GM23338 (cell line): ENCODE measurements around the gene CST3.

Source experiments
- CTCF ChIP-seq, 2 experiments: fragments of 200-600 bp in 1 of 2; sonication (generic) in 1 of 2; conservative IDR thresholded peaks; 2 replicates each; pipeline versions ENCODE4 v1.5.1 to v1.6.1; 2016 to 2017; ENCODE audit warnings: antibody characterized with exemption in 2 of 2, low read depth in 2 of 2, mild to moderate bottlenecking in 2 of 2, moderate library complexity in 1 of 2
- EZH2 ChIP-seq: fragments of 200-600 bp; sonication (generic); IDR thresholded peaks from one replicate; pipeline ENCODE4 v1.8.0; 2017; ENCODE audit warnings: antibody characterized with exemption, mild to moderate bottlenecking, low read depth; ENCODE audit not compliant: unreplicated experiment
- EZH2phosphoT487 ChIP-seq: fragments of 200-600 bp; sonication (generic); IDR thresholded peaks from one replicate; pipeline ENCODE4 v1.8.1; 2018; ENCODE audit warnings: antibody characterized with exemption; ENCODE audit not compliant: unreplicated experiment
- NANOG ChIP-seq: IDR thresholded peaks from 2 replicates; pipeline ENCODE4 v1.6.1; 2016; ENCODE audit warnings: antibody characterized with exemption, borderline replicate concordance
- POLR2AphosphoS5 ChIP-seq: IDR thresholded peaks from 2 replicates; pipeline ENCODE4 v1.6.1; 2016; ENCODE audit warnings: antibody characterized with exemption, low read depth
- STAT1 ChIP-seq: IDR thresholded peaks from one replicate; pipeline ENCODE4 v1.6.1; 2016; ENCODE audit warnings: antibody characterized with exemption; ENCODE audit not compliant: unreplicated experiment
- TF ChIP-seq, protein P1 (sequence below): IDR thresholded peaks from one replicate; pipeline ENCODE4 v1.6.1; 2018; ENCODE audit warnings: antibody characterized with exemption; ENCODE audit not compliant: unreplicated experiment

- TF ChIP-seq CTCF (conservative IDR thresholded peaks at IDR 0.05; ENCODE audit: low read depth in 2 of 2) (no peak), STAT1 (no peak), EZH2 (no peak), POLR2AphosphoS5 (no peak), NANOG (no peak), EZH2phosphoT487 (no peak)
- TF ChIP-seq, protein P1, sequence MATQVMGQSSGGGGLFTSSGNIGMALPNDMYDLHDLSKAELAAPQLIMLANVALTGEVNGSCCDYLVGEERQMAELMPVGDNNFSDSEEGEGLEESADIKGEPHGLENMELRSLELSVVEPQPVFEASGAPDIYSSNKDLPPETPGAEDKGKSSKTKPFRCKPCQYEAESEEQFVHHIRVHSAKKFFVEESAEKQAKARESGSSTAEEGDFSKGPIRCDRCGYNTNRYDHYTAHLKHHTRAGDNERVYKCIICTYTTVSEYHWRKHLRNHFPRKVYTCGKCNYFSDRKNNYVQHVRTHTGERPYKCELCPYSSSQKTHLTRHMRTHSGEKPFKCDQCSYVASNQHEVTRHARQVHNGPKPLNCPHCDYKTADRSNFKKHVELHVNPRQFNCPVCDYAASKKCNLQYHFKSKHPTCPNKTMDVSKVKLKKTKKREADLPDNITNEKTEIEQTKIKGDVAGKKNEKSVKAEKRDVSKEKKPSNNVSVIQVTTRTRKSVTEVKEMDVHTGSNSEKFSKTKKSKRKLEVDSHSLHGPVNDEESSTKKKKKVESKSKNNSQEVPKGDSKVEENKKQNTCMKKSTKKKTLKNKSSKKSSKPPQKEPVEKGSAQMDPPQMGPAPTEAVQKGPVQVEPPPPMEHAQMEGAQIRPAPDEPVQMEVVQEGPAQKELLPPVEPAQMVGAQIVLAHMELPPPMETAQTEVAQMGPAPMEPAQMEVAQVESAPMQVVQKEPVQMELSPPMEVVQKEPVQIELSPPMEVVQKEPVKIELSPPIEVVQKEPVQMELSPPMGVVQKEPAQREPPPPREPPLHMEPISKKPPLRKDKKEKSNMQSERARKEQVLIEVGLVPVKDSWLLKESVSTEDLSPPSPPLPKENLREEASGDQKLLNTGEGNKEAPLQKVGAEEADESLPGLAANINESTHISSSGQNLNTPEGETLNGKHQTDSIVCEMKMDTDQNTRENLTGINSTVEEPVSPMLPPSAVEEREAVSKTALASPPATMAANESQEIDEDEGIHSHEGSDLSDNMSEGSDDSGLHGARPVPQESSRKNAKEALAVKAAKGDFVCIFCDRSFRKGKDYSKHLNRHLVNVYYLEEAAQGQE, result no peak
These were observed 45.5 kb upstream of the CST3 start for GRCh38 chr20:23683281-23683680.
